OCI-LY1 (cell line): ENCODE results near the gene UNC5CL.

Experiments
- H2AFZ ChIP-seq: fragments of 200-600 bp; sonication (generic), shearing (Covaris generic); 2 replicates; pipeline ENCODE4 v1.6.0; 2014; ENCODE audit warnings: antibody characterized with exemption, mild to moderate bottlenecking, low read length
- H3F3A ChIP-seq: fragments of 200-600 bp; sonication (generic), shearing (Covaris generic); 2 replicates; pipeline ENCODE4 v1.6.0; 2014; ENCODE audit warnings: mild to moderate bottlenecking, antibody characterized with exemption, low read length, moderate library complexity; ENCODE audit not compliant: insufficient read depth
- H3K27ac ChIP-seq: fragments of 200-600 bp; sonication (generic); 2 replicates; pipeline ENCODE4 v1.5.1; 2014; ENCODE audit warnings: low read length, mixed run types, mild to moderate bottlenecking, low read depth; ENCODE audit not compliant: poor library complexity, severe bottlenecking
- H3K27me3 ChIP-seq: fragments of 200-600 bp; sonication (generic); 2 replicates; pipeline ENCODE4 v1.6.0; 2014; ENCODE audit warnings: antibody characterized with exemption, mild to moderate bottlenecking, low read length, moderate library complexity; ENCODE audit not compliant: insufficient read depth
- H3K36me3 ChIP-seq: fragments of 200-600 bp; sonication (generic); 2 replicates; pipeline ENCODE4 v1.6.1; 2014; ENCODE audit warnings: mild to moderate bottlenecking, antibody characterized with exemption, low read length, moderate library complexity, mixed read lengths; ENCODE audit not compliant: insufficient read depth
- H3K4me1 ChIP-seq: fragments of 200-600 bp; sonication (generic); 2 replicates; pipeline ENCODE4 v1.5.1; 2014; ENCODE audit warnings: mild to moderate bottlenecking, low read length, moderate library complexity; ENCODE audit not compliant: insufficient read depth, severe bottlenecking
- H3K4me2 ChIP-seq: fragments of 200-600 bp; sonication (generic), shearing (Covaris generic); 2 replicates; pipeline ENCODE4 v1.6.1; 2014; ENCODE audit warnings: low read length
- H3K4me3 ChIP-seq: fragments of 200-600 bp; sonication (generic); 2 replicates; pipeline ENCODE4 v1.5.1; 2014; ENCODE audit warnings: low read length, low read depth, mild to moderate bottlenecking, mixed read lengths; ENCODE audit not compliant: poor library complexity, severe bottlenecking
- H3K79me2 ChIP-seq: fragments of 200-600 bp; shearing (Covaris generic); 2 replicates; pipeline ENCODE4 v1.6.1; 2016; ENCODE audit warnings: mixed run types, low read length, mixed read lengths; ENCODE audit not compliant: insufficient read depth
- H3K9ac ChIP-seq: fragments of 200-600 bp; sonication (generic), shearing (Covaris generic); 2 replicates; pipeline ENCODE4 v1.6.1; 2014; ENCODE audit warnings: mild to moderate bottlenecking, low read length, mixed read lengths
- H3K9me2 ChIP-seq: fragments of 200-600 bp; sonication (generic), shearing (Covaris generic); 2 replicates; pipeline ENCODE4 v1.6.1; 2014; ENCODE audit warnings: low read depth, mild to moderate bottlenecking, low read length, mixed read lengths
- H3K9me3 ChIP-seq: fragments of 200-600 bp; shearing (Covaris generic); 2 replicates; pipeline ENCODE4 v1.6.1; 2014; ENCODE audit warnings: low read length, mixed read lengths
- H4K20me1 ChIP-seq: fragments of 200-600 bp; sonication (generic), shearing (Covaris generic); 2 replicates; pipeline ENCODE4 v1.6.0; 2016; ENCODE audit warnings: mild to moderate bottlenecking, low read length; ENCODE audit not compliant: insufficient read depth
- EZH2 ChIP-seq: fragments of 200-600 bp; sonication (generic), shearing (Covaris generic); IDR thresholded peaks from 2 replicates; pipeline ENCODE4 v1.8.0; 2017; ENCODE audit warnings: borderline replicate concordance, mixed run types, mild to moderate bottlenecking, antibody characterized with exemption, low read length, moderate library complexity, mixed read lengths
- TF ChIP-seq, protein P1 (sequence below): fragments of 200-600 bp; sonication (generic), shearing (Covaris generic); IDR thresholded peaks from 2 replicates; pipeline ENCODE4 v1.5.1; 2017; ENCODE audit warnings: mild to moderate bottlenecking, antibody characterized with exemption, low read length, moderate library complexity, mixed read lengths

Gene UNC5CL

GRCh38 chr6:41063884-41064285 is 24.9 kb upstream of the UNC5CL start:
- Histone ChIP-seq H3K9ac (no peak overlapping the region), H3K4me1 (no peaks in the 10 kb centered on the region), H3K9me3 (no peaks in the 10 kb centered on the region), H3K27me3 (no peaks in the 10 kb centered on the region), H3F3A (no peaks in the 10 kb centered on the region), H3K9me2 (no peaks in the 10 kb centered on the region), H4K20me1 (no peaks in the 10 kb centered on the region), H3K4me3 (no peak overlapping the region), H3K4me2 (no peak overlapping the region), H3K27ac (no peak overlapping the region), H3K36me3 (peaks cover 31% of the 10 kb centered on the region), H3K79me2 (no peaks in the 10 kb centered on the region), H2AFZ (no peak overlapping the region)
- no peak for TF ChIP-seq EZH2
- TF ChIP-seq, protein P1, sequence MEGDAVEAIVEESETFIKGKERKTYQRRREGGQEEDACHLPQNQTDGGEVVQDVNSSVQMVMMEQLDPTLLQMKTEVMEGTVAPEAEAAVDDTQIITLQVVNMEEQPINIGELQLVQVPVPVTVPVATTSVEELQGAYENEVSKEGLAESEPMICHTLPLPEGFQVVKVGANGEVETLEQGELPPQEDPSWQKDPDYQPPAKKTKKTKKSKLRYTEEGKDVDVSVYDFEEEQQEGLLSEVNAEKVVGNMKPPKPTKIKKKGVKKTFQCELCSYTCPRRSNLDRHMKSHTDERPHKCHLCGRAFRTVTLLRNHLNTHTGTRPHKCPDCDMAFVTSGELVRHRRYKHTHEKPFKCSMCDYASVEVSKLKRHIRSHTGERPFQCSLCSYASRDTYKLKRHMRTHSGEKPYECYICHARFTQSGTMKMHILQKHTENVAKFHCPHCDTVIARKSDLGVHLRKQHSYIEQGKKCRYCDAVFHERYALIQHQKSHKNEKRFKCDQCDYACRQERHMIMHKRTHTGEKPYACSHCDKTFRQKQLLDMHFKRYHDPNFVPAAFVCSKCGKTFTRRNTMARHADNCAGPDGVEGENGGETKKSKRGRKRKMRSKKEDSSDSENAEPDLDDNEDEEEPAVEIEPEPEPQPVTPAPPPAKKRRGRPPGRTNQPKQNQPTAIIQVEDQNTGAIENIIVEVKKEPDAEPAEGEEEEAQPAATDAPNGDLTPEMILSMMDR: no peak

DNA sequence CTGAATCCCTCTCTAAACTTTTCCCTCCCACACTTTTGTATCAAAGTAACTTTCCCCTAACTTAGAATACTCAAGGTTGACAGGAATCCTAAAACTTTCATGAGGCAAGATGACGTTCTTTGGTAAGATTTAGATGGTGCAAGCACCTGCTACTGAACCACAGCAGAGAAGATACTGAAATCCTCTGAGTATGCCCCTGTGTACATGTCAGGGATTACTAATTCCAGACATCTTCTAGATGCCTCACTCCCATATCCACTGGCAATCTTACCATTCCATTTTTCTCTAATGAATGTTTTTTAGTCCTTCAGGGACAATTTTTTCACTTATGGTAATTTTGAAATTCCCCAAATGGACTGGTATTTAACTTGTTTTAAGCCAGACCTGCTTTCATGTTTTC is 23.0 kb upstream of the UNC5CL start:
- H3K9ac ChIP-seq: no peak overlapping the region
- H2AFZ ChIP-seq: no peak overlapping the region
- no peaks in the 10 kb centered on the region for H3K9me3 ChIP-seq
- H3K79me2 ChIP-seq: no peaks in the 10 kb centered on the region
- H3K27me3 ChIP-seq: no peaks in the 10 kb centered on the region
- H3F3A ChIP-seq: no peaks in the 10 kb centered on the region
- TF ChIP-seq, protein P1: no peak
- TF ChIP-seq EZH2: no peak
- peaks cover 31% of the 10 kb centered on the region for H3K36me3 ChIP-seq
- H3K27ac ChIP-seq: no peak overlapping the region
- no peak overlapping the region for H3K4me3 ChIP-seq
- H3K4me1 ChIP-seq: no peaks in the 10 kb centered on the region
- no peaks in the 10 kb centered on the region for H3K9me2 ChIP-seq
- H3K4me2 ChIP-seq: no peak overlapping the region
- no peaks in the 10 kb centered on the region for H4K20me1 ChIP-seq

DNA sequence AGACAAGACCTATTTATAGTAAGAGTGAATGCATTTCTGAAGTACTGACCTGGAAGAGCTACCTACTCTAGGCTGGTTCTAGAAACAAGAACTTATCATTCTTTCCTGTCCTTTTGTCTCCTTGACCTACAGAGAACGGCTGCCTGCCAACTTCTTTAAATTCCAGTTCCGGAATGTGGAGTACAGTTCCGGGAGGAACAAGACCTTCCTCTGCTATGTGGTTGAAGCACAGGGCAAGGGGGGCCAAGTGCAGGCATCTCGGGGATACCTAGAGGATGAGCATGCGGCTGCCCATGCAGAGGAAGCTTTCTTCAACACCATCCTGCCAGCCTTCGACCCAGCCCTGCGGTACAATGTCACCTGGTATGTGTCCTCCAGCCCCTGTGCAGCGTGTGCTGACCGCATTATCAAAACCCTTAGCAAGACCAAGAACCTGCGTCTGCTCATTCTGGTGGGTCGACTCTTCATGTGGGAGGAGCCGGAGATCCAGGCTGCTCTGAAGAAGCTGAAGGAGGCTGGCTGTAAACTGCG is 22.2 kb upstream of the UNC5CL start:
- H3K36me3 ChIP-seq: peaks cover 31% of the 10 kb centered on the region
- H3K79me2 ChIP-seq: no peaks in the 10 kb centered on the region
- no peaks in the 10 kb centered on the region for H3K27me3 ChIP-seq
- no peaks in the 10 kb centered on the region for H3K9me3 ChIP-seq
- H4K20me1 ChIP-seq: no peaks in the 10 kb centered on the region
- no peak overlapping the region for H3K4me3 ChIP-seq
- H3K4me2 ChIP-seq: no peak overlapping the region
- H3K4me1 ChIP-seq: no peaks in the 10 kb centered on the region
- no peak overlapping the region for H3K27ac ChIP-seq
- H3K9me2 ChIP-seq: no peaks in the 10 kb centered on the region
- H3F3A ChIP-seq: no peaks in the 10 kb centered on the region
- H3K9ac ChIP-seq: no peak overlapping the region
- no peak for TF ChIP-seq EZH2
- TF ChIP-seq, protein P1: no peak
- H2AFZ ChIP-seq: no peak overlapping the region
